ENCODE results near the gene GNAZ.

The GNAZ gene

GRCh38 chr22:23101524-23101923 is 31.2 kb downstream of the GNAZ start:
- DNase-seq, result no peak
- in situ Hi-C loops (cut with MboI; ENCODE audit: low pct_unique_long_range_greater_than_20kb, low sequenced_read_pairs), result no loop called here

GRCh38 chr22:23102002-23102655 is 31.8 kb downstream of the GNAZ start:
- DNase-seq, result no peak
- in situ Hi-C loops (cut with MboI; ENCODE audit: low pct_unique_long_range_greater_than_20kb, low sequenced_read_pairs), result no loop called here

GRCh38 chr22:23102776-23103175 is 32.5 kb downstream of the GNAZ start:
- in situ Hi-C loops (cut with MboI; ENCODE audit: low pct_unique_long_range_greater_than_20kb, low sequenced_read_pairs), result no loop called here
- DNase-seq, result no peak

GRCh38 chr22:23103199-23103954 is 33.1 kb downstream of the GNAZ start:
- in situ Hi-C loops (cut with MboI; ENCODE audit: low pct_unique_long_range_greater_than_20kb, low sequenced_read_pairs), result no loop called here
- DNase-seq, result no peak

GRCh38 chr22:23104187-23104971 is 34.1 kb downstream of the GNAZ start:
- in situ Hi-C loops (cut with MboI; ENCODE audit: low pct_unique_long_range_greater_than_20kb, low sequenced_read_pairs), result no loop called here
- no peak for DNase-seq

- no peak for DNase-seq
- in situ Hi-C loops (cut with MboI; ENCODE audit: low pct_unique_long_range_greater_than_20kb, low sequenced_read_pairs), result no loop called here
These were observed 35.0 kb downstream of the GNAZ start for GRCh38 chr22:23105304-23105703.

GRCh38 chr22:23105919-23106318 is 35.6 kb downstream of the GNAZ start:
- in situ Hi-C loops (cut with MboI; ENCODE audit: low pct_unique_long_range_greater_than_20kb, low sequenced_read_pairs), result no loop called here
- DNase-seq, result no peak

GRCh38 chr22:23106344-23106743 is 36.0 kb downstream of the GNAZ start:
- DNase-seq, result no peak
- in situ Hi-C loops (cut with MboI; ENCODE audit: low pct_unique_long_range_greater_than_20kb, low sequenced_read_pairs), result no loop called here

- no peak for DNase-seq
- in situ Hi-C loops (cut with MboI; ENCODE audit: low pct_unique_long_range_greater_than_20kb, low sequenced_read_pairs), result no loop called here
These were observed 36.6 kb downstream of the GNAZ start for GRCh38 chr22:23106906-23107367.

GRCh38 chr22:23107487-23108248 is 37.3 kb downstream of the GNAZ start:
- no peak for DNase-seq
- in situ Hi-C loops (cut with MboI; ENCODE audit: low pct_unique_long_range_greater_than_20kb, low sequenced_read_pairs), result no loop called here

GRCh38 chr22:23108249-23109078 is 38.1 kb downstream of the GNAZ start:
- no peak for DNase-seq
- in situ Hi-C loops (cut with MboI; ENCODE audit: low pct_unique_long_range_greater_than_20kb, low sequenced_read_pairs), result no loop called here

- in situ Hi-C loops (cut with MboI; ENCODE audit: low pct_unique_long_range_greater_than_20kb, low sequenced_read_pairs), result no loop called here
These were observed 38.7 kb downstream of the GNAZ start for GRCh38 chr22:23109079-23109347.

GRCh38 chr22:23109441-23109978 is 39.2 kb downstream of the GNAZ start:
- in situ Hi-C loops (cut with MboI; ENCODE audit: low pct_unique_long_range_greater_than_20kb, low sequenced_read_pairs), result no loop called here
- no peak for DNase-seq

More at GRCh38 chr22:23109079-23109347, 38.7 kb downstream of the GNAZ start:
- no peak for DNase-seq

GRCh38 chr22:23110190-23110921 is 40.0 kb downstream of the GNAZ start:
- no peak for DNase-seq

GRCh38 chr22:23110922-23111527 is 40.7 kb downstream of the GNAZ start:
- in situ Hi-C loops (cut with MboI; ENCODE audit: low pct_unique_long_range_greater_than_20kb, low sequenced_read_pairs), result no loop called here
- DNase-seq, result no peak

More at GRCh38 chr22:23110190-23110921, 40.0 kb downstream of the GNAZ start:
- in situ Hi-C loops (cut with MboI; ENCODE audit: low pct_unique_long_range_greater_than_20kb, low sequenced_read_pairs), result no loop called here

GRCh38 chr22:23112472-23113012 is 42.2 kb downstream of the GNAZ start:
- no peak for DNase-seq
- in situ Hi-C loops (cut with MboI; ENCODE audit: low pct_unique_long_range_greater_than_20kb, low sequenced_read_pairs), result no loop called here

Data from KBM-7 (cell line).